GM20000 (cell line): ENCODE measurements around the gene FAM171A2.
"Not testable (repeated sequence)": the region's sequence is repeated elsewhere in the genome, so short reads cannot be mapped to it uniquely, and the experiment has no call there.

Experiments
- DNase-seq: peaks from one replicate; pipeline ENCODE4 v3.0.0; 2012; ENCODE audit warnings: low spot score
- CTCF ChIP-seq: IDR thresholded peaks from 2 replicates; pipeline ENCODE4 v1.5.1; 2012; ENCODE audit warnings: mild to moderate bottlenecking, control low read depth; ENCODE audit errors: extremely low read depth, missing control alignments

FAM171A2 gene

GRCh38 chr17:44375196-44376017 is 11.8 kb upstream of the FAM171A2 start:
- TF ChIP-seq CTCF, result no peak

GRCh38 chr17:44374306-44375195 is 10.9 kb upstream of the FAM171A2 start:
- peak; percentile 61 for DNase-seq
- no peak for TF ChIP-seq CTCF

More at GRCh38 chr17:44375196-44376017, 11.8 kb upstream of the FAM171A2 start:
- DNase-seq, result peak; percentile 33

GRCh38 chr17:44372036-44372435 is 8.4 kb upstream of the FAM171A2 start:
- TF ChIP-seq CTCF, result no peak
- DNase-seq, result no peak

GRCh38 chr17:44369414-44370023 is 5.9 kb upstream of the FAM171A2 start:
- DNase-seq, result not testable (repeated sequence)

GRCh38 chr17:44368391-44369243 is 5.0 kb upstream of the FAM171A2 start:
- DNase-seq, result not testable (repeated sequence)

GRCh38 chr17:44367231-44367979 is 3.8 kb upstream of the FAM171A2 start:
- DNase-seq, result no peak
- no peak for TF ChIP-seq CTCF

- not testable (repeated sequence) for DNase-seq
Measured at GRCh38 chr17:44365051-44365450, 1.4 kb upstream of the FAM171A2 start.
